Measurements from ENCODE around the gene BASP1.
"Not testable (repeated sequence)": the region's sequence is repeated elsewhere in the genome, so short reads cannot be mapped to it uniquely, and the experiment has no call there.

The BASP1 gene

DNA sequence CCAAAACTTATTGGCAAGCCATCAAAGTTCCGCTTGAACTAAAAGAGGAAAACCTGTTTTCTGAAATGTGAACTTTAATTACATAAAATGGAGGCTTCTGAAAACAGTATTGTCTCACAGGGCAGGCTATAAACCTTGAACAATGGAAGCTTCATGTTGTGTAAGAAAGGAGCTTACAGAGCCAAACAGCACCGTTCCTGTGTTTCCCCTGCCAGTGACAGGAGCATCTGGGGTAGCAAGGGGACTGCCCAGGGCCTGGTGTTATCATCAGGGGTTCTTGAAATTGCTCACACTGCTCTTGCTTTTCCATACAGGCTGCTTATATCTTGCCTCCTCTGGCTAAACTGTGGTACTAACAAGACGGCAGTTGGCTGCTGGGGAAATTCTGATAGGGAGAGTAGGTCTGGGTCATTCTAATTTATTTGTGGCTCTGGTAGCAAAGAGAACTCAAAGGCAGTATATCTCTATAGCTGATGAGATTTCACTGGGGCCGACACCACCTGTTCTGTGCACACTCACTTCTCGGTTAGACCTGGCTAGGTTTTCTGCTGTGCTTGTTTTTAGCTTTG, 40.4 kb downstream of the BASP1 start:
- H3K4me3 ChIP-seq (replicated peaks in 1 of 2; ENCODE audit: low read depth in 2 of 2, low read length in 2 of 2) = no peak overlapping the region
- TF ChIP-seq, protein P1, sequence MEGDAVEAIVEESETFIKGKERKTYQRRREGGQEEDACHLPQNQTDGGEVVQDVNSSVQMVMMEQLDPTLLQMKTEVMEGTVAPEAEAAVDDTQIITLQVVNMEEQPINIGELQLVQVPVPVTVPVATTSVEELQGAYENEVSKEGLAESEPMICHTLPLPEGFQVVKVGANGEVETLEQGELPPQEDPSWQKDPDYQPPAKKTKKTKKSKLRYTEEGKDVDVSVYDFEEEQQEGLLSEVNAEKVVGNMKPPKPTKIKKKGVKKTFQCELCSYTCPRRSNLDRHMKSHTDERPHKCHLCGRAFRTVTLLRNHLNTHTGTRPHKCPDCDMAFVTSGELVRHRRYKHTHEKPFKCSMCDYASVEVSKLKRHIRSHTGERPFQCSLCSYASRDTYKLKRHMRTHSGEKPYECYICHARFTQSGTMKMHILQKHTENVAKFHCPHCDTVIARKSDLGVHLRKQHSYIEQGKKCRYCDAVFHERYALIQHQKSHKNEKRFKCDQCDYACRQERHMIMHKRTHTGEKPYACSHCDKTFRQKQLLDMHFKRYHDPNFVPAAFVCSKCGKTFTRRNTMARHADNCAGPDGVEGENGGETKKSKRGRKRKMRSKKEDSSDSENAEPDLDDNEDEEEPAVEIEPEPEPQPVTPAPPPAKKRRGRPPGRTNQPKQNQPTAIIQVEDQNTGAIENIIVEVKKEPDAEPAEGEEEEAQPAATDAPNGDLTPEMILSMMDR (IDR thresholded peaks at IDR 0.05; ENCODE audit: low read depth, low read length) = no peak
- peak; percentile 21 to 56 for DNase-seq (ENCODE audit: low read depth in 2 of 2)

DNA sequence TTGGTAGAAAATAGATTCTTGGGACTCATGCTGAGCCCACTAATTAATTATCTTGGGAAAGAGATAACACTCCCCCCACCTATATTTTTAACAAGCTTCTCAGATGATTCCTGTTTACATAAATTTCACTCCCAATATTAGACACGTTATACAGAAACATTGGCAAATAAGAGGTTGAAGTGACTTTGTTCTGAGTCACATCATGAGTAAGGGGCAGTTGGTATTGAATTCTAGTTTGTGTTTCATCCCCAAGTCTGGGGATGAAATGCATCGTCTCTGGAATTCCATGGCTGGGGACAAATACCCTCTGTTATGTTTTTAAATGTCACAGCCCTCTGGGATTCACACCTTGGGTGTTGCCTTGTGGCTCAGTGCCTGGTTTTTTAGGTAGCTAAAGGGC, 41.0 kb downstream of the BASP1 start:
- no peak overlapping the region for H3K4me3 ChIP-seq (replicated peaks in 1 of 2; ENCODE audit: low read depth in 2 of 2, low read length in 2 of 2)
- TF ChIP-seq, protein P1 (IDR thresholded peaks at IDR 0.05; ENCODE audit: low read depth, low read length) = no peak
- peak in 1 of 2 donors; percentile 74 for DNase-seq (ENCODE audit: low read depth in 2 of 2)

DNA sequence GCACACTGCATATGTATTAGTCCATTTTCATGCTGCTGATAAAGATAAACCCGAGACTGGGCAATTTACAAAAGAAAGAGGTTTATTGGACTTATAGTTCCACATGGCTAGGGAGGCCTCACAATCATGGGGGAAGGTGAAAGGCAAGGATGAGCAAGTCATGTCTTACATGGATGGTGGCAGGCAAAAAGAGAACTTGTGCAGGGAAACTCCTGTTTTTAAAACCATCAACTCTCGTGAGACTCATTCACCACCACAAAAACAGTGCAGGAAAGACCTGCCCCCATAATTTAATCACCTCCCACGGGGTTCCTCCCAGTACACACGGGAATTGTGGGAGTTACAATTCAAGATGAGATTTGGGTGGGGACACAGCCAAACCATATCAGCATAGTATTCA, 41.6 kb downstream of the BASP1 start:
- H3K4me3 ChIP-seq (replicated peaks in 1 of 2; ENCODE audit: low read depth in 2 of 2, low read length in 2 of 2) = not testable (repeated sequence)
- DNase-seq (ENCODE audit: low read depth in 2 of 2) = peak in 1 of 2 donors; percentile 14

DNA sequence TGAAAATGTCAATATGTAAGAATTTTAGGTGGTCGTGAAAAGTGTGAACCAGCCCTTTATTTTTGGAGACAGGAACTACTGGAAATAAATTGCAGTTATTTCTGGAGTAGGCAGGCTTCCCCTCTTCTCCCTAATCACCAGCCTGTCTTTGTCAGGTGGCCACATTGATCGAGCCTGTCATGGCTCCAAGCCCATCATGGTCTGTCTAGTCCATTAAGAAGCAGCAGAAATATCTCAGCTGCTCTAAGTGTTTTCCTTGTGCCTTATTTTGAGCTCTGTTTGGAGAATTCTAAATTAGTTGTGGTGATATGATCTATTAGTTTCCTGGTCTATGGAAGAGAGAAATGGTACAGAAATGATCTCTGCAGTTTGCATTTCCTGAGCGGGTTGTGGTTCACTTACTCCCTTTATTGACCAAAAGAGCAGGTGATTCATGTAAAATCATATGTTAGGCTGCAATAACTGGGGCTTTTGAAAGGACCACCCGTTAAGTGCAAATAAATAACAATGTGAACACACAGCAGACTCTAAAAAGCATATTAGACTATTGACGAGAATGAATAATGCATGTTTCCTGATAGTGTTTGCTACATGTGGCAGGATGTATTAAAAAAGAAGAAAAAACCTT, 42.3 kb downstream of the BASP1 start:
- DNase-seq (ENCODE audit: low read depth in 2 of 2) = no peak
- TF ChIP-seq, protein P1 (IDR thresholded peaks at IDR 0.05; ENCODE audit: low read depth, low read length) = no peak
- no peak overlapping the region for H3K4me3 ChIP-seq (replicated peaks in 1 of 2; ENCODE audit: low read depth in 2 of 2, low read length in 2 of 2)

DNA sequence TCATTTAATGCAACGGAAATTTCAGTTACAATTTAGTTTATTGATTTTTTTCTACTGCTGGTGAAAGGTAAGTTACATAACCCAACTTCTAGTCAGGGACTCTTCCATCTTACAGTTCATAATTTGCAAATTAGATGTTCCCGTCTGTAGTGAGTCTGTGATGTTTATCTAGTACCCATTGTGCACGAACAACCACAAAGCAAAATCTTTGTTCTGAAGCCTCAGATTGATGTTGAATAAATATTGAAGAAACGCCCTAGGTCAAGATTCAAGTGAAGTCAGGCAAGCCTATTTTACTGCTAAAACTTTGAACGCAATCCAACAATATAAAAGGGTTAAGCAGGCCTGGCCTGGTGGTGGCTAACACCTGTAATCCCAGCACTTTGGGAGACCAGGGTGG, 43.1 kb downstream of the BASP1 start:
- H3K4me3 ChIP-seq (replicated peaks in 1 of 2; ENCODE audit: low read depth in 2 of 2, low read length in 2 of 2) = no peak overlapping the region
- DNase-seq (ENCODE audit: low read depth in 2 of 2) = no peak
- TF ChIP-seq, protein P1 (IDR thresholded peaks at IDR 0.05; ENCODE audit: low read depth, low read length) = no peak

DNA sequence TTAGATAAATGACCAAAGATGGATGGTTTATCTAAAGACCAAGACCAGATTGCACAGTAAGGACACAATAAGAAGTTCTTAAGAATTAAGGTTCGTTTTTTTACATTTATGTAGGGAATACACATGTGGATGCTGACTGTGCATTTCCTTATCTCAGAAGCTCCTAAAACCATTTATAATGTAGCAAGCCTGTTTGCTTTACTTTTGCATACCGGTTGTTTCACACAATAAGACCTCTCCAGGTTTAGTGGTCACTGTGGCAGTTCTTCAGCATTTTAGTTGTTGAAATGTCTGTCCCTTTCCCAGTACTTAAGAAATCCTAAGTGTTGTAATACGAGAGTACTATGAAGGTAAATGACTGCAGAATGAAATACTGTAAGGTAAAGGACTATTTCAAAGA, 43.6 kb downstream of the BASP1 start:
- TF ChIP-seq, protein P1 (IDR thresholded peaks at IDR 0.05; ENCODE audit: low read depth, low read length) = no peak
- no peak for DNase-seq (ENCODE audit: low read depth in 2 of 2)
- no peak overlapping the region for H3K4me3 ChIP-seq (replicated peaks in 1 of 2; ENCODE audit: low read depth in 2 of 2, low read length in 2 of 2)

DNA sequence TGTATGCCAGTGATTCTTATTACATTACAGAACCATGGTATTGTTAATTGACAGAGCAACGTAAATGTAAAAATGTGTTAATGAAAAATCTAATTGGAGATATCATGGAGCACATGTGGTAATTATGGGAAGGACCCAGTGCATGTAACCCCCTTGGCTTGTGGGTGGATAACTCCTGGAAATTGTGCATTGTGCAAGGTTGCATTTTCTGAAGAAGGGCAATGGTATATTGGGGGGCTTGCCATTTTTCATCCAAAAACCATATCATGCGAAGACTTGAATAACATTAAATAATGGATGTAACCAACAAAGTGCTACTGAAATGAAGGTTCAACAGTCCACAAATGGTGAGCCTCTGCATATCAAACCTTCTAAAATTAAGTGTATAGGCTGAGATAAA, 47.6 kb downstream of the BASP1 start:
- DNase-seq (ENCODE audit: low read depth in 2 of 2) = no peak
- TF ChIP-seq, protein P1 (IDR thresholded peaks at IDR 0.05; ENCODE audit: low read depth, low read length) = no peak

More for the DNA sequence above, 47.6 kb downstream of the BASP1 start:
- no peak overlapping the region for H3K4me3 ChIP-seq (replicated peaks in 1 of 2; ENCODE audit: low read depth in 2 of 2, low read length in 2 of 2)

Measured in cardiac fibroblast (primary cell).